Liver (tissue), 3 donors: ENCODE data around the gene INSYN1.

Experiments
- ATF3 ChIP-seq: IDR thresholded peaks from 2 replicates; pipeline ENCODE4 v1.6.1; 2016; ENCODE audit warnings: antibody characterized with exemption
- CTCF ChIP-seq: fragments of 150-350 bp; IDR thresholded peaks from 2 replicates; pipeline ENCODE4 v1.5.1; 2017; ENCODE audit warnings: improper control_type of control experiment, low read depth, low read length; ENCODE audit not compliant: missing input control
- EGR1 ChIP-seq, 2 donors: IDR thresholded peaks; 2 replicates each; pipeline ENCODE4 v1.6.1; 2016 to 2018; ENCODE audit warnings: antibody characterized with exemption in 2 of 2, low read depth in 2 of 2
- FOXA1 ChIP-seq: IDR thresholded peaks from 2 replicates; pipeline ENCODE4 v1.6.1; 2016; ENCODE audit warnings: antibody characterized with exemption
- GABPA ChIP-seq, 2 donors: IDR thresholded peaks in 1 of 2; conservative IDR thresholded peaks in 1 of 2; 2 replicates each; pipeline ENCODE4 v1.6.1; 2016; ENCODE audit warnings: antibody characterized with exemption in 2 of 2, mild to moderate bottlenecking in 1 of 2, moderate library complexity in 1 of 2
- JUND ChIP-seq, 2 donors: IDR thresholded peaks; 2 replicates each; pipeline ENCODE4 v1.6.1; 2016; ENCODE audit warnings: antibody characterized with exemption in 2 of 2
- RAD21 ChIP-seq, 2 donors: IDR thresholded peaks; 2 replicates each; pipeline ENCODE4 v1.6.1; 2016; ENCODE audit warnings: antibody characterized with exemption in 2 of 2, mild to moderate bottlenecking in 2 of 2
- REST ChIP-seq: IDR thresholded peaks from 2 replicates; pipeline ENCODE4 v1.6.1; 2016; ENCODE audit warnings: antibody characterized with exemption, mild to moderate bottlenecking
- TAF1 ChIP-seq: conservative IDR thresholded peaks from 2 replicates; pipeline ENCODE4 v1.6.1; 2016; ENCODE audit warnings: antibody characterized with exemption, mild to moderate bottlenecking
- donor health status: healthy.
- donor health status: healthy.

GRCh38 chr15:73784291-73784690 lies 31.1 kb upstream of the INSYN1 start:
- TF ChIP-seq CTCF = no peak
- TF ChIP-seq FOXA1 = no peak
- TF ChIP-seq RAD21 (IDR thresholded peaks at IDR 0.05) = no peak
- TF ChIP-seq REST = no peak
- TF ChIP-seq GABPA (IDR thresholded peaks at IDR 0.05 in 1 of 2, conservative IDR thresholded peaks at IDR 0.05 in 1 of 2) = no peak
- no peak for TF ChIP-seq TAF1
- TF ChIP-seq JUND (IDR thresholded peaks at IDR 0.05) = no peak
- TF ChIP-seq EGR1 (IDR thresholded peaks at IDR 0.05; ENCODE audit: low read depth in 2 of 2) = no peak
- TF ChIP-seq ATF3 = no peak
